Measurements from ENCODE around the gene MPV17L2.

GRCh38 chr19:18231775-18232174, 38.8 kb downstream of the MPV17L2 start:
- TF ChIP-seq CTCF (IDR thresholded peaks at IDR 0.05 in 2 of 3, conservative IDR thresholded peaks at IDR 0.05 in 1 of 3; ENCODE audit: control insufficient read depth in 2 of 3, extremely low read depth in 1 of 3, insufficient read depth in 1 of 3, low read depth in 3 of 3, low read length in 3 of 3) (no peak), EZH2 (IDR thresholded peaks at IDR 0.05; ENCODE audit: borderline replicate concordance, control insufficient read depth, low read depth, low read length) (no peak), SIN3A (IDR thresholded peaks at IDR 0.05; ENCODE audit: low read depth, low read length) (no peak), NFXL1 (IDR thresholded peaks at IDR 0.05; ENCODE audit: borderline replicate concordance) (no peak), SRF (IDR thresholded peaks at IDR 0.05; ENCODE audit: low read depth in 2 of 2, low read length in 2 of 2) (no peak), USF1 (IDR thresholded peaks at IDR 0.05; ENCODE audit: borderline replicate concordance, extremely low read length, insufficient read depth, low read depth, low read length) (no peak), BHLHE40 (IDR thresholded peaks at IDR 0.05; ENCODE audit: borderline replicate concordance in 1 of 2, low read depth in 2 of 2, low read length in 1 of 2) (no peak), TARDBP (IDR thresholded peaks at IDR 0.05; ENCODE audit: borderline replicate concordance) (no peak), FOXM1 (IDR thresholded peaks at IDR 0.05; ENCODE audit: low read depth, low read length) (no peak), POLR2AphosphoS5 (IDR thresholded peaks at IDR 0.05; ENCODE audit: low read length) (no peak), YY1 (IDR thresholded peaks at IDR 0.05; ENCODE audit: low read depth, low read length) (no peak), ZBTB40 (IDR thresholded peaks at IDR 0.05; ENCODE audit: borderline replicate concordance) (no peak)

All from GM12878 (cell line).